Measurements from ENCODE around the gene CAMTA1. TPM values are rescaled to one million over a fixed set of nuclear protein-coding genes. Genes with fewer than 3 reads are reported as not detected.

Gene CAMTA1
- total and polyA plus RNA-seq, 12 donors, result 123 to 265 (median 142) TPM

DNA sequence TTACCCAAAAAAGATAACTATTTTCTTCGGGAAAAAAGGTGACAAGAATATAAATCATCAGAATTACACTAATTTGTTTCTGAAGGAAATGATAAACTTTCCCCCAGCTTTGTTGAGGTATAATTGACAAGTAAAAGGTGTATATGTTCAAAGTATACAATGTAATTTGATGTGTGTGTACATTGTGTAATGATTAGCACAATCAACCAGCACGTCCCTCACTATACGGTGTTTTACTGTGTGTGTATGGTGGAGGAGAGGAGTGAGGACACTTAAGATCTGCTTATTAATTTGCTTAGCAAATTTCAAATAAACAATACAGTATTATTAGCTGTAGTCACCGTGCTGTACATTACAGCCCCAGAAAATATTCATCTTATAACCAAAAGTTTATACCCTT, 77.7 kb downstream of the CAMTA1 start:
- no peaks in the 10 kb centered on the region for H3K27me3 ChIP-seq
- intact Hi-C loops (cut with DNase I), result no loop called here
- DNase-seq (no peak), ATAC-seq (no peak)
- no peaks in the 10 kb centered on the region for H3K36me3 ChIP-seq
- no peaks in the 10 kb centered on the region for H3K9me3 ChIP-seq
- TF ChIP-seq, protein P1, sequence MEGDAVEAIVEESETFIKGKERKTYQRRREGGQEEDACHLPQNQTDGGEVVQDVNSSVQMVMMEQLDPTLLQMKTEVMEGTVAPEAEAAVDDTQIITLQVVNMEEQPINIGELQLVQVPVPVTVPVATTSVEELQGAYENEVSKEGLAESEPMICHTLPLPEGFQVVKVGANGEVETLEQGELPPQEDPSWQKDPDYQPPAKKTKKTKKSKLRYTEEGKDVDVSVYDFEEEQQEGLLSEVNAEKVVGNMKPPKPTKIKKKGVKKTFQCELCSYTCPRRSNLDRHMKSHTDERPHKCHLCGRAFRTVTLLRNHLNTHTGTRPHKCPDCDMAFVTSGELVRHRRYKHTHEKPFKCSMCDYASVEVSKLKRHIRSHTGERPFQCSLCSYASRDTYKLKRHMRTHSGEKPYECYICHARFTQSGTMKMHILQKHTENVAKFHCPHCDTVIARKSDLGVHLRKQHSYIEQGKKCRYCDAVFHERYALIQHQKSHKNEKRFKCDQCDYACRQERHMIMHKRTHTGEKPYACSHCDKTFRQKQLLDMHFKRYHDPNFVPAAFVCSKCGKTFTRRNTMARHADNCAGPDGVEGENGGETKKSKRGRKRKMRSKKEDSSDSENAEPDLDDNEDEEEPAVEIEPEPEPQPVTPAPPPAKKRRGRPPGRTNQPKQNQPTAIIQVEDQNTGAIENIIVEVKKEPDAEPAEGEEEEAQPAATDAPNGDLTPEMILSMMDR (IDR thresholded peaks at IDR 0.05), result no peak
- H3K4me1 ChIP-seq, result peaks cover 0 to 29% (median 15%) of the 10 kb centered on the region in 9 donors
- no peak overlapping the region for H3K4me3 ChIP-seq
- WGBS, 2 donors, result 93% methylated on average over 4 of the region's 4 CpGs
- H3K27ac ChIP-seq, result no peak overlapping the region

DNA sequence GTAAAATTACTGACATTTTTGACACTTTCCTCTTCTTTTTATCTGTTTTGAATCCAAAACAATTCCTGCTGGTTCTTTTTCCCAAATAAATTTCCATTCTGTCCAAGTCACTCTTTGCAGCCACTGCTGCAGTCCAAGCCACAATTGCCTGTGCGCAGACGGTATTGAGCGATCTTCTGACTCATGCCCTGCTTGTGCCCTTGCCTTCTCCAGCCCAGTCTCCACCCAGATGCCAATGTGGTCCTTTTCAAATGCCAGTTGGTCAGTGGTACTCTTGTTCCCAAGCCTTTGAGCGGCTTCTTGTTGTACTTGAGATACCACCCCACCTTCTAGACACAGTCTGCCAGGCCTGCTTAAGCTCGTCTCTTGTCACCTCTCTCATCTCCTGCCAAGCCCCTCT, 78.9 kb downstream of the CAMTA1 start:
- ATAC-seq, result no peak
- H3K4me1 ChIP-seq, result peaks cover 0 to 37% (median 24%) of the 10 kb centered on the region in 9 donors

DNA sequence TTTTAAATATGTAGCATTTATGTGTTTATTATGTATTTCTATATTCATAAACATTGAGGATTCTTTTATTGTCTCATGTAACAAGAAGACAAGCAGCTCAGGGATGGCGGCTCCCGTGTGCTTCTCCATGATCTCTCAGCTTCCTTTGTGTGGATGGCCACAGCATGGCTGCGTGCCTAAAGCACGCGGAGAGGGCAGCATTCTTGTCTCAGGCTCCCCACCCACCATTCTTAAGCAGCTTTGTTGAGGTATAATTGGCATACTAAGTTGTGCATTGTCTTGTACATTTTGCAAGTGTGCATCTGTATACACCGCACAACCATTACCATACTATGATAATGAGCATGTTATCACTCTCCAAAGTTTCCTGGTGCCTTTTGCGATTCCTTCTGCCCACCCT, 81.6 kb downstream of the CAMTA1 start:
- Histone ChIP-seq H3K27ac (no peak overlapping the region), H3K9me3 (no peaks in the 10 kb centered on the region), H3K4me1 (peaks cover 0 to 47% (median 19%) of the 10 kb centered on the region in 9 donors), H3K4me3 (no peak overlapping the region), H3K36me3 (no peaks in the 10 kb centered on the region), H3K27me3 (no peaks in the 10 kb centered on the region)
- intact Hi-C loops (cut with DNase I), result no loop called here
- DNase-seq (no peak), ATAC-seq (no peak)
- WGBS, 2 donors, result 81 to 86% methylated on average over 7 of the region's 7 CpGs
- TF ChIP-seq, protein P1 (IDR thresholded peaks at IDR 0.05), result no peak

More for the DNA sequence above, 78.9 kb downstream of the CAMTA1 start:
- DNase-seq, result no peak
- intact Hi-C loops (cut with DNase I), result no loop called here
- H3K27ac ChIP-seq, result no peak overlapping the region
- no peaks in the 10 kb centered on the region for H3K27me3 ChIP-seq
- H3K9me3 ChIP-seq, result no peaks in the 10 kb centered on the region
- WGBS, 2 donors, result 80 to 85% methylated on average over 5 of the region's 5 CpGs
- H3K36me3 ChIP-seq, result no peaks in the 10 kb centered on the region
- TF ChIP-seq, protein P1 (IDR thresholded peaks at IDR 0.05), result no peak
- no peak overlapping the region for H3K4me3 ChIP-seq

DNA sequence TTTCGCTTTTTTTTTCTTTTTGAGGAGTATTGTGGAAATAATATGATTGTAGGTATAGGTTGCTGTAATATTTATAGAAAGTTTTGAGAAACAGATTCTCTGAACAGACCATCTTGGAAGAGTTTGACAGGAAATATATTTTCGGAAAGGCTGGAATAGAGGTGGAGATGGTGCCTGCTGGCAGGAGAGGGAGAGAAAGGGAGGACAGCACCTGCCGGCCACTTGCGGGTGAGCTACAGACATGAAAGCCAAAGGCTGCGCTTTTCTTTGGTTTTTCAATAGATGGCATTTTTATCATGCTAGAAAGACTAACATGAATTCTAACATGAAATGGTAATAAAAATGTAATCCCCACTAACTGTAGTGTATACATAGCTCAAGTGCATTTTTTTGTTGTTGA, 82.1 kb downstream of the CAMTA1 start:
- 86 to 97% methylated on average over 5 of the region's 5 CpGs for WGBS, 2 donors
- Histone ChIP-seq H3K27ac (no peak overlapping the region), H3K4me1 (peaks cover 0 to 47% (median 19%) of the 10 kb centered on the region in 9 donors), H3K9me3 (no peaks in the 10 kb centered on the region), H3K36me3 (no peaks in the 10 kb centered on the region), H3K27me3 (no peaks in the 10 kb centered on the region), H3K4me3 (no peak overlapping the region)
- DNase-seq, result no peak
- no peak for ATAC-seq
- intact Hi-C loops (cut with DNase I), result no loop called here
- TF ChIP-seq, protein P1 (IDR thresholded peaks at IDR 0.05), result no peak
